HEK293T (cell line): ENCODE measurements around the gene PARVA.

Source experiments
- BHLHE40 ChIP-seq: fragments of 450-650 bp; IDR thresholded peaks from 2 replicates; pipeline ENCODE4 v1.6.1; 2016; ENCODE audit warnings: mild to moderate bottlenecking, moderate library complexity, borderline replicate concordance
- ELF4 ChIP-seq: fragments of 450-650 bp; IDR thresholded peaks from 2 replicates; pipeline ENCODE4 v1.6.1; 2017; ENCODE audit warnings: antibody characterized with exemption
- FOXA1 ChIP-seq: fragments of 450-650 bp; IDR thresholded peaks from 2 replicates; pipeline ENCODE4 v1.6.1; 2016; ENCODE audit warnings: mild to moderate bottlenecking
- NFRKB ChIP-seq: fragments of 450-650 bp; IDR thresholded peaks from 2 replicates; pipeline ENCODE4 v1.6.1; 2016; ENCODE audit warnings: mild to moderate bottlenecking, moderate library complexity

DNA sequence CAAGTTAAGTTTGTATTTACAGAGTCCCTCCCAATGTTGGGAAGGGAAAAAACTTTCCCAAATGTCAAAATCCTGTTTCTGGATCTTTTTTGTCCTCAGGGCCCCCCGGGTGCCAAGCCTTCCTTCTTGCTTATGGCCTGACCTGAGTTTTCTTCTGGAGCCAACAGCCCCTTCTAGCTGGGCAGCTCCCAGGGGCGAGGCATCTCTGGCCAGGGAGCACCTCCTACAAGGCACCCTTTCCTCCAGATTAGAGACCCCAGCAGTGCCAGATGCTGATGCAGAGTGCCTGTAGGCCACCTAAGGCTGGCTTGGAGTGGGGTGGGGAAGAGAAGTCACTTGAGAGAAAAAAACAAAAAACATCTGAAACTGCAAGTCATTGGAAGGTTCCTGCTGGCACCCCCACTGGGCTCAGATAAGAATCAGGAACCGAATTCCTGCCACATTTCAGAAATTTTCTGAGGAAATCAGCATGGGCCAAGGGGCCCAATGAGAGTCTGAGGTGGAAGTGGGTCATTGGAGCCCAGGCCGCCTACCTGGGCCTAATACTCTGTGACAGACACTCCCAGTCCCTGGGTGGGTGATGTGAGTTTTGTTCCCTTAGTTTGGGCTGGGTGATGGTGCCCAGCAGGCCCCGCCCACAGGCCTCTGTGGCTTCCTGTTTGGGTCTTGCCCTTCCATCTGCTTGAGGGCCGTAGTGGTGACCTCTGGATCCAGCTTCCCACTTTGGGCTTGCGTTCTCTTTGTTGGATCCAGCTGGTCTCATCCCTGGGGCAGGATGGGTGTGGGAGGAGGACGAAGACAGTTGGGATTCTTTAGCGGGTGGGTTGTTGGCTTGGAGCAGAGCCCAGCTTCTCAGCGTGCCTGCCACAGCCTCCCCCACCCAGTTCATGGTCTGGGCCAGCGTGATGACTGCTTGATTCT, 40.6 kb downstream of the PARVA start:
- no peak for TF ChIP-seq BHLHE40
- TF ChIP-seq NFRKB = no peak
- no peak for TF ChIP-seq FOXA1
- no peak for TF ChIP-seq ELF4
